ENCODE measurements around the gene SLCO1B3.
A peak's percentile ranks its signal among the peaks of the same experiment; 100 is the strongest.

SLCO1B3 gene

DNA sequence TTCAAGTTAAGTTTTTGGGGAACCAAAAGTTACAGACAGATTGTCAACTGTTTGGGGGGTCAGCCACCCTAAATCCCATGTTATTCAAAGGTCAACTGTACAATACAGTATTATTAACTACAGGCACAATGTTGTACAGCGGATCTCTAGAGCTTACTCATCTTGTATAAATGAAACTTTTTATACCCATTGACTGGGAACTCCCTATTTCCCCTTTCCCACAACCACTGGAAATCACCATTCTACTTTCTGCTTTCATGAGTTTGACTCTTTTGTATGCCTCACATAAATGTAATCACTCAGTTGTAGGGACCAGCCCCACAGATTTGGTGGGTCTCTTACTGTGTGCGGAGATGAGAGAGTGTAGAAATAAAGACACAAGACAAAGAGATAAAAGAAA, 57.8 kb downstream of the SLCO1B3 start:
- TF ChIP-seq, protein P1, sequence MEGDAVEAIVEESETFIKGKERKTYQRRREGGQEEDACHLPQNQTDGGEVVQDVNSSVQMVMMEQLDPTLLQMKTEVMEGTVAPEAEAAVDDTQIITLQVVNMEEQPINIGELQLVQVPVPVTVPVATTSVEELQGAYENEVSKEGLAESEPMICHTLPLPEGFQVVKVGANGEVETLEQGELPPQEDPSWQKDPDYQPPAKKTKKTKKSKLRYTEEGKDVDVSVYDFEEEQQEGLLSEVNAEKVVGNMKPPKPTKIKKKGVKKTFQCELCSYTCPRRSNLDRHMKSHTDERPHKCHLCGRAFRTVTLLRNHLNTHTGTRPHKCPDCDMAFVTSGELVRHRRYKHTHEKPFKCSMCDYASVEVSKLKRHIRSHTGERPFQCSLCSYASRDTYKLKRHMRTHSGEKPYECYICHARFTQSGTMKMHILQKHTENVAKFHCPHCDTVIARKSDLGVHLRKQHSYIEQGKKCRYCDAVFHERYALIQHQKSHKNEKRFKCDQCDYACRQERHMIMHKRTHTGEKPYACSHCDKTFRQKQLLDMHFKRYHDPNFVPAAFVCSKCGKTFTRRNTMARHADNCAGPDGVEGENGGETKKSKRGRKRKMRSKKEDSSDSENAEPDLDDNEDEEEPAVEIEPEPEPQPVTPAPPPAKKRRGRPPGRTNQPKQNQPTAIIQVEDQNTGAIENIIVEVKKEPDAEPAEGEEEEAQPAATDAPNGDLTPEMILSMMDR (IDR thresholded peaks at IDR 0.05; ENCODE audit: insufficient read depth, low read depth, low read length, missing control alignments) = no peak
- DNase-seq (ENCODE audit: low read depth) = no peak
- H3K4me3 ChIP-seq (ENCODE audit: low read length) = no peak overlapping the region

DNA sequence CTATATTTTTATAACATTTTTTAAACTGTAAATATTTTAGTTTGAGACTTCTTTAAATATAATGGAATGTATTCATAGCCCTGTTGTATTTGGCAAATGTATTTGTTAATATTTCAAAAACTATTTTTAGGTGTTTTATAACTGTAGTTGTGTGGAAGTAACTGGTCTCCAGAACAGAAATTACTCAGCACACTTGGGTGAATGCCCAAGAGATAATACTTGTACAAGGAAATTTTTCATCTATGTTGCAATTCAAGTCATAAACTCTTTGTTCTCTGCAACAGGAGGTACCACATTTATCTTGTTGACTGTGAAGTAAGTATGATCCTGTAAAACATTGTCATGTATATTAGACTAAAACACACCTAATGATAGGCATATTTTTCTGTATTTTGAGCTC, 72.8 kb downstream of the SLCO1B3 start:
- no peak overlapping the region for H3K4me3 ChIP-seq (ENCODE audit: low read length)
- peak; percentile 43 for DNase-seq (ENCODE audit: low read depth)
- TF ChIP-seq, protein P1 (IDR thresholded peaks at IDR 0.05; ENCODE audit: insufficient read depth, low read depth, low read length, missing control alignments) = no peak

DNA sequence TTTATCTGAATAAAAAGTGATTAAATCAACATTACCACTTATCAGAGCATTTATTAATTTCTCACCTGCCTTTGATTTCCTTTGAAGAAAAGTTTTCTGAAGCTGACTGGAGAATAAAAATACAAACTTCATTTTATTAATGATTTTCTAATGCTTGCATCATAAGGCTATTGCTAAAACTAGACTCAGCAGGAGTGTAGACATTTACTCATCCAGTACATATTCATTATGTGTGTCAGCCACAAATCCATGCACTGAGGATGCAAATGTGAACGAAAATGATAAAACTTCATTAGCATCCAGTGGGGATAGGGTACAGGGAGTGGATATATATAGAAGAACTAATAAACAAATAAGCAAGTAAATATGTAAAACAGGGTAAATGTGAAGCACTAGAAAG, 74.6 kb downstream of the SLCO1B3 start:
- DNase-seq (ENCODE audit: low read depth) = no peak
- TF ChIP-seq, protein P1 (IDR thresholded peaks at IDR 0.05; ENCODE audit: insufficient read depth, low read depth, low read length, missing control alignments) = no peak
- no peak overlapping the region for H3K4me3 ChIP-seq (ENCODE audit: low read length)

DNA sequence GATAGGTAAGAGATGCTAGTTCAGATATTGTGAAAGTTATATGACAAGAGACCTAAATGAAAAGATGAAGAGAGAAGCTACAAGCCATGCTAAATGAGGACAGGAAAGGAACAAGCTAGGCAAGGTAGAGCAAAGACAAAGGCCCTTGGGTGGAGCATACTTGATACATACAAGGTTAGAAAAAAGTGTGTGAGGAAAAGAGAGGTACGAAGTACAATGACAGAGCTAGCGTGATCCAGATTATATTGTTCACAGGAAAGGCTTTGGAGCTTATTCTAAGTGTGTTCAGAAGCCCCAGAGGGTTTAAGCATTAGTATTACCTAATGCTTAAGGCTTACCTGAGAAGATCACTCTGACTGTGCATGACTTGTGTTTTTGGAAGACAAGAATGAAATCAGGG, 75.0 kb downstream of the SLCO1B3 start:
- TF ChIP-seq, protein P1 (IDR thresholded peaks at IDR 0.05; ENCODE audit: insufficient read depth, low read depth, low read length, missing control alignments) = no peak
- DNase-seq (ENCODE audit: low read depth) = peak; percentile 0
- no peak overlapping the region for H3K4me3 ChIP-seq (ENCODE audit: low read length)

DNA sequence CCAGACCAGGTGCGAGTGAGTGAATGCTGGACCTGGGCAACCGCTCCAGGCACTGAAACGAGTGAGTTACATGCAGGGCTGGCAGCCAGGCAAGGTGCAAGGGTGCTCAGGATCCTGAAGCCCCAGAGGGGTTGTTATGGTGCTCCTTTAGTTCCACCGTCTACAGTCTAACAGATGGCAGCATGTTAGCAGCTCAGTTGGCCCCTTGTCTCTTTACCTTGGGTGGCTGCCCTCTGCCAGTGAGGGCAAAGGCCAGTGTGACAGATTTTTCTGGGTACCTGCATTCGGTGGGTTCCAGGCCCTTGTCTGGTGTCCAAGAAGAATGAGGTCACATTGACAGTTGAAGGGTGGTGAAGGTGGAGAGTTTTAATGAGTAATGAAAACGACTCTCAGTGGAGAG, 106.8 kb downstream of the SLCO1B3 start:
- DNase-seq (ENCODE audit: low read depth) = no peak

DNA sequence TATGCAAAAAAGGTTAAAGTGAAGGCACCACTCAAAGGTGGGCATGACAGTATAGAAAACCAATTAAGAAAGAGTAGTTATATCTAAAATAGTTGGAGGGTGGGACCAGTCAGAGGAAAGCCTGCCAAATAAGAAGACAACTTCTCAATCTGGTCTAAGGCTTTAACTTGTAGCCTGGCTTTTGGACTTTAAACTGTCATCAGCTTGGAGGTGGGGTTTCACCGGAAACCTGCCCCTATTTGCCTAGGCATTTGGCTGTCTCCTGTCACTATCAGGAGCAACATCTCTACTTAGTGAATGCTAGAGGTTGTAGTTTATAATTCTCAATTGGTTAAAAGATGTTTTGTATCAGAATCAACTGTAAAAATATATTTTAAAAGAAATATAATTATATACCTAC, 107.3 kb downstream of the SLCO1B3 start:
- H3K4me3 ChIP-seq (ENCODE audit: low read length) = no peak overlapping the region
- TF ChIP-seq, protein P1 (IDR thresholded peaks at IDR 0.05; ENCODE audit: insufficient read depth, low read depth, low read length, missing control alignments) = no peak
- DNase-seq (ENCODE audit: low read depth) = no peak

More for the DNA sequence above, 106.8 kb downstream of the SLCO1B3 start:
- TF ChIP-seq, protein P1 (IDR thresholded peaks at IDR 0.05; ENCODE audit: insufficient read depth, low read depth, low read length, missing control alignments) = no peak
- H3K4me3 ChIP-seq (ENCODE audit: low read length) = no peak overlapping the region

DNA sequence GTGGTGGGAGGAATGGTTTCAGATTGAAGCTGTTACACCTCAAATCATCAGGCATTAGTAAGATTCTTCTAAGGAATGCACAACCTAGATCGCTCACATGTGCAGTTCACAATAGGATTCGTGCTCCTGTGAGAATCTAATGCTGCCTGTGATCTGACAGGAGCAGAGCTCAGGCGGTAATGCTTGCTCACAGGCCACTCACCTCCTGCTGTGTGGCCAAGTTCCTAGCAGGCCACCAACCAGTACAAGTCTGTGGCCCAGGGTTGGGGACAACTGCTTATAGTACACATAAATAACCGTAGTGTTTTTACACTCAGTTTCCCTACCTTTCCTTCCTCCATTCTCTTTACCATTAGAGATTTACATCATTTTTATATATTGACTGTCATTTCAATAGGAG, 121.4 kb downstream of the SLCO1B3 start:
- H3K4me3 ChIP-seq (ENCODE audit: low read length) = no peak overlapping the region
- no peak for DNase-seq (ENCODE audit: low read depth)
- TF ChIP-seq, protein P1 (IDR thresholded peaks at IDR 0.05; ENCODE audit: insufficient read depth, low read depth, low read length, missing control alignments) = no peak
